ENCODE measurements around the gene TMA7B. TPM values are rescaled to one million over a fixed set of nuclear protein-coding genes. Genes with fewer than 3 reads are reported as not detected.
A peak's percentile ranks its signal among the peaks of the same experiment; 100 is the strongest.

Gene TMA7B
- not detected for total RNA-seq

GRCh38 chr22:39959640-39960447 lies at the start of gene TMA7B:
Gene TMA7B (plus strand): TSS chr22:39960397. CDS start chr22:39964375, 3,978 bp downstream.
- DNase-seq, result peak; percentile 60

GRCh38 chr22:39910876-39911613 lies 49.2 kb upstream of the TMA7B start:
- DNase-seq, result no peak

- DNase-seq, result no peak
Measured at GRCh38 chr22:39913321-39913720, 46.9 kb upstream of the TMA7B start.

GRCh38 chr22:39913886-39914285 lies 46.3 kb upstream of the TMA7B start:
- DNase-seq, result no peak

GRCh38 chr22:39914584-39914983 lies 45.6 kb upstream of the TMA7B start:
- no peak for DNase-seq

GRCh38 chr22:39915295-39915726 lies 44.9 kb upstream of the TMA7B start:
- no peak for DNase-seq

GRCh38 chr22:39916496-39916895 lies 43.7 kb upstream of the TMA7B start:
- no peak for DNase-seq

GRCh38 chr22:39917197-39917643 lies 43.0 kb upstream of the TMA7B start:
- no peak for DNase-seq

- no peak for DNase-seq
Measured at GRCh38 chr22:39917776-39918495, 42.3 kb upstream of the TMA7B start.

GRCh38 chr22:39920134-39920743 lies 40.0 kb upstream of the TMA7B start:
- no peak for DNase-seq

- no peak for DNase-seq
Measured at GRCh38 chr22:39923696-39924095, 36.5 kb upstream of the TMA7B start.

- DNase-seq, result no peak
Measured at GRCh38 chr22:39924286-39924685, 35.9 kb upstream of the TMA7B start.

- peak; percentile 35 for DNase-seq
Measured at GRCh38 chr22:39925273-39925672, 34.9 kb upstream of the TMA7B start.

GRCh38 chr22:39925909-39926679 lies 34.1 kb upstream of the TMA7B start:
- DNase-seq, result no peak

GRCh38 chr22:39926753-39927152 lies 33.4 kb upstream of the TMA7B start:
- DNase-seq, result no peak

GRCh38 chr22:39927544-39927943 lies 32.7 kb upstream of the TMA7B start:
- no peak for DNase-seq

- no peak for DNase-seq
Measured at GRCh38 chr22:39928536-39929520, 31.4 kb upstream of the TMA7B start.

GRCh38 chr22:39931251-39931650 lies 28.9 kb upstream of the TMA7B start:
- DNase-seq, result no peak

GRCh38 chr22:39932166-39932565 lies 28.0 kb upstream of the TMA7B start:
- no peak for DNase-seq

GRCh38 chr22:39932918-39933649 lies 27.1 kb upstream of the TMA7B start:
- no peak for DNase-seq

All from occipital lobe (tissue), 2 donors.